HepG2 (cell line): Measurements from ENCODE around the gene MFN2.

Experiments used
- ELF1 ChIP-seq: sonication (generic); formaldehyde crosslinking; IDR thresholded peaks from 2 replicates; pipeline ENCODE4 v1.4.0; 2020; ENCODE audit warnings: missing genetic modification reagents
- HIVEP1 ChIP-seq: sonication (generic); formaldehyde crosslinking; IDR thresholded peaks from 2 replicates; pipeline ENCODE4 v1.4.0; 2020; ENCODE audit warnings: mild to moderate bottlenecking, missing genetic modification reagents
- IRF2 ChIP-seq: IDR thresholded peaks from 2 replicates; pipeline ENCODE4 v1.6.1; 2018; ENCODE audit warnings: missing genetic modification reagents, missing compliant biosample characterization
- JUN ChIP-seq: sonication (generic); formaldehyde crosslinking; IDR thresholded peaks from 2 replicates; pipeline ENCODE4 v1.4.0; 2020; ENCODE audit warnings: mild to moderate bottlenecking, missing genetic modification reagents
- SRSF1 ChIP-seq: fragments of 200-400 bp; formaldehyde crosslinking; optimal IDR thresholded peaks from 2 replicates; pipeline ENCODE3; 2017; ENCODE audit warnings: mild to moderate bottlenecking, low read depth, low read length, moderate library complexity
- TF ChIP-seq, protein P1 (sequence below): sonication (generic); formaldehyde crosslinking; IDR thresholded peaks from 2 replicates; pipeline ENCODE4 v1.4.0; 2020; ENCODE audit warnings: missing genetic modification reagents

DNA sequence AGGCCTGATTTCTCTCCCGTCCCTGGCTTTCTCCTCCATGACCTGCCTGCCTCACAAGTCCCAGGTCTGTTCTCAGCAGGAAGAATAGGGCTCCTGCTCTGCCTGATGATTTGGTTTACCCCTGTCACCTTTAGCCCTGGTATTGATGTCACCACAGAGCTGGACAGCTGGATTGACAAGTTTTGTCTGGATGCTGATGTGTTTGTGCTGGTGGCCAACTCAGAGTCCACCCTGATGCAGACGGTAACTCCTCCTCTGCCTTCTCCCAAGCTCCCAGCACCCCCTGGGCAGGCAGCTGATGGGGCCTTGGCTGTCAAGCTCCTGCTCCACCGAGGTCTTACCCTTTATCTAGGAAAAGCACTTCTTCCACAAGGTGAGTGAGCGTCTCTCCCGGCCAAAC lies 18.4 kb downstream of the MFN2 start:
- TF ChIP-seq SRSF1 (no peak), ELF1 (CRISPR knock-in tag) (no peak), IRF2 (CRISPR knock-in tag) (no peak), JUN (no peak), HIVEP1 (CRISPR knock-in tag) (no peak)
- TF ChIP-seq, protein P1, sequence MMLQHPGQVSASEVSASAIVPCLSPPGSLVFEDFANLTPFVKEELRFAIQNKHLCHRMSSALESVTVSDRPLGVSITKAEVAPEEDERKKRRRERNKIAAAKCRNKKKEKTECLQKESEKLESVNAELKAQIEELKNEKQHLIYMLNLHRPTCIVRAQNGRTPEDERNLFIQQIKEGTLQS (CRISPR knock-in tag): no peak
